Measurements from ENCODE around the gene STK25. TPM values are rescaled to one million over a fixed set of nuclear protein-coding genes. Genes with fewer than 3 reads are reported as not detected.

Gene STK25
- total RNA-seq, 1 donor from 2014 or later = 197 TPM

DNA sequence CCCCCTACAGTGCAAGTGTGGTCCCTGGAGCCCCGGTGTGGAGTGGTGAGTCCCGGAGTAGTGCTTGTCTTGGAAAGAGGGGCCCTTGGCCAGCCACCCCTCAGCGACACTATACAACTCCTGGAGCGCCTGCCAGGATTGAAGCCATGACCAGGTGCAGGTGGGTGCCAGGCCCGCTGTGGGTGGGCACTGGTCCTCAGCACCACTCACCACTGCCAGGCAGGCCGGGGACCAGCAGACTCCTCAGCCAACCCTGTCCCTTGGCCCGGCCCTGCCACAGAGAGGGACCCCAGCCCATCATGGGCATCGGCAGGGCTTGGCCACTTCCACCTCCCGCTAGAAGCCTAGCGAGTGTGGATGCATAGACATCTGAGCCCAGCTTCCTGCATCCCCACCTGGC, 42.2 kb downstream of the STK25 start:
- no peak for TF ChIP-seq POLR2A (IDR thresholded peaks at IDR 0.05)
- TF ChIP-seq, protein P1, sequence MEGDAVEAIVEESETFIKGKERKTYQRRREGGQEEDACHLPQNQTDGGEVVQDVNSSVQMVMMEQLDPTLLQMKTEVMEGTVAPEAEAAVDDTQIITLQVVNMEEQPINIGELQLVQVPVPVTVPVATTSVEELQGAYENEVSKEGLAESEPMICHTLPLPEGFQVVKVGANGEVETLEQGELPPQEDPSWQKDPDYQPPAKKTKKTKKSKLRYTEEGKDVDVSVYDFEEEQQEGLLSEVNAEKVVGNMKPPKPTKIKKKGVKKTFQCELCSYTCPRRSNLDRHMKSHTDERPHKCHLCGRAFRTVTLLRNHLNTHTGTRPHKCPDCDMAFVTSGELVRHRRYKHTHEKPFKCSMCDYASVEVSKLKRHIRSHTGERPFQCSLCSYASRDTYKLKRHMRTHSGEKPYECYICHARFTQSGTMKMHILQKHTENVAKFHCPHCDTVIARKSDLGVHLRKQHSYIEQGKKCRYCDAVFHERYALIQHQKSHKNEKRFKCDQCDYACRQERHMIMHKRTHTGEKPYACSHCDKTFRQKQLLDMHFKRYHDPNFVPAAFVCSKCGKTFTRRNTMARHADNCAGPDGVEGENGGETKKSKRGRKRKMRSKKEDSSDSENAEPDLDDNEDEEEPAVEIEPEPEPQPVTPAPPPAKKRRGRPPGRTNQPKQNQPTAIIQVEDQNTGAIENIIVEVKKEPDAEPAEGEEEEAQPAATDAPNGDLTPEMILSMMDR (IDR thresholded peaks at IDR 0.05) = no peak
- no peak for TF ChIP-seq POLR2AphosphoS5 (IDR thresholded peaks at IDR 0.05; ENCODE audit: insufficient read depth in 1 of 2, low read depth in 1 of 2)
- Histone ChIP-seq H3K36me3 (peaks cover 0 to 18% of the 10 kb centered on the region in 2 donors), H3K27ac (no peak overlapping the region), H3K9me3 (no peaks in the 10 kb centered on the region), H3K27me3 (no peaks in the 10 kb centered on the region), H3K4me1 (no peaks in the 10 kb centered on the region), H3K4me3 (no peak overlapping the region)
- intact Hi-C loops (cut with DNase I) = no loop called here
- DNase-seq (ENCODE audit: extremely low spot score in 2 of 2) = no peak

DNA sequence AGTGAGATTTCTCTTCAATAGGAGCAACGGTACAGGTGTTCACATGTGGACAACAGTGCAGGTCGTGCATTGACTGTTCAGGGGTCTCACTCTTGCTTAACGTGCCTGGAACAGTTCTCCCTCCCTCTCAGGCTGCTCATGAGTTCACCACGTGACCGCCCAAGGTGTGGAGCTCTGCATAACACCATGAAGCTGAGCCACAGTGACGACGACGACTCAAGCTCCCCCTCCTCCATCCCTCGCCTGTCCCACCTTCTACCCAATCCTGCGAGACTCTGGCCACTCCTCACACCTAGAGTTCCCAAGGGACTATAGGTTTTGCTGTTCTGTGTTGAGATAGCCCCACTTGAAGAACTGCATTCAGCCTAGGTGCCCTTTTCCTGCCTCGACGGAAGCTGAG, 42.8 kb downstream of the STK25 start:
- Histone ChIP-seq H3K4me1 (no peaks in the 10 kb centered on the region), H3K27me3 (no peaks in the 10 kb centered on the region), H3K36me3 (peaks cover 0 to 18% of the 10 kb centered on the region in 2 donors), H3K27ac (no peak overlapping the region), H3K4me3 (no peak overlapping the region), H3K9me3 (no peaks in the 10 kb centered on the region)
- intact Hi-C loops (cut with DNase I) = no loop called here
- no peak for DNase-seq (ENCODE audit: extremely low spot score in 2 of 2)
- no peak for TF ChIP-seq POLR2A (IDR thresholded peaks at IDR 0.05)
- TF ChIP-seq, protein P1 (IDR thresholded peaks at IDR 0.05) = no peak
- TF ChIP-seq POLR2AphosphoS5 (IDR thresholded peaks at IDR 0.05; ENCODE audit: insufficient read depth in 1 of 2, low read depth in 1 of 2) = no peak

DNA sequence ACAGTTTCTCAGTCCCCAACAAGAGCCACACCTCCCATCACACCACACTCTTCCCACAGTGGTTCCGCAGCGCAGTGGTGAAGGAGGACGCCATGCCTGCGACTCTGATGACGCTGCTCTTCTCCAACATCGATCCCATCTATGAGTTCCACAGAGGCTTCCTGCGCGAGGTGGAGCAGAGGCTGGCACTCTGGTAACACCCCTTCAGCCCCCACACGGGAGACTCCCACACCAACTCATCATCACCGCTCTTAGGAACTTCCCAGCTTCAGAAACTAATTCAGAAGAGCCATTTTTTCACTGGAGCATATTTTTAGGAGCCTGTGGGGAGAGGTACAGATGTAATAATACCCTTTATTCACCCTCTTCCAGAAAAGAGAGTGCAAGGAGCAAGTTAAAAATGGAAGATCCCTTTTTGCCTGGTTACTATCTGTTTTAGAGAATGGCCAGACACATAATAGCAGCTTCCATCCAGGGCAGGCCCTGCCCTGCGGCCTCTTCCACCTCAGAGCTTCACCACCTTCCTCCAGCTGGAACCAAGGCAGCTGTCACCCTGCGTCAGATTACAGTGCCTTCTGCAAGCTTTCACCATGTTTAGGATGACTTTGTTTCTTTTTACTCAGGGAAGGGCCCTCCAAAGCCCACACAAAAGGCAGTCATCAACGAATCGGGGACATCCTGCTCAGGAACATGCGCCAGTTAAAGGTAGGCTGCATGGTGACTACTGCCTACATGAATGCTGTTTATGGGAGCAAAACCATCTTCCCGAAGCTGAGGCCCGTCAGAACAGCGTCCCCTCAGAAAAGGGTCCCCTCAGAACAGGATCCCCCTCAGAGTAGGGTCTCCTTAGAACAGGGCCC, 44.9 kb downstream of the STK25 start:
- H3K36me3 ChIP-seq = peaks cover 0 to 17% of the 10 kb centered on the region in 2 donors
- DNase-seq (ENCODE audit: extremely low spot score in 2 of 2) = no peak
- TF ChIP-seq, protein P1 (IDR thresholded peaks at IDR 0.05) = no peak
- TF ChIP-seq POLR2A (IDR thresholded peaks at IDR 0.05) (no peak), POLR2AphosphoS5 (IDR thresholded peaks at IDR 0.05; ENCODE audit: insufficient read depth in 1 of 2, low read depth in 1 of 2) (no peak)
- no peaks in the 10 kb centered on the region for H3K9me3 ChIP-seq
- H3K27me3 ChIP-seq = no peaks in the 10 kb centered on the region
- H3K4me1 ChIP-seq = no peaks in the 10 kb centered on the region
- no peak overlapping the region for H3K27ac ChIP-seq
- intact Hi-C loops (cut with DNase I) = no loop called here
- no peak overlapping the region for H3K4me3 ChIP-seq

DNA sequence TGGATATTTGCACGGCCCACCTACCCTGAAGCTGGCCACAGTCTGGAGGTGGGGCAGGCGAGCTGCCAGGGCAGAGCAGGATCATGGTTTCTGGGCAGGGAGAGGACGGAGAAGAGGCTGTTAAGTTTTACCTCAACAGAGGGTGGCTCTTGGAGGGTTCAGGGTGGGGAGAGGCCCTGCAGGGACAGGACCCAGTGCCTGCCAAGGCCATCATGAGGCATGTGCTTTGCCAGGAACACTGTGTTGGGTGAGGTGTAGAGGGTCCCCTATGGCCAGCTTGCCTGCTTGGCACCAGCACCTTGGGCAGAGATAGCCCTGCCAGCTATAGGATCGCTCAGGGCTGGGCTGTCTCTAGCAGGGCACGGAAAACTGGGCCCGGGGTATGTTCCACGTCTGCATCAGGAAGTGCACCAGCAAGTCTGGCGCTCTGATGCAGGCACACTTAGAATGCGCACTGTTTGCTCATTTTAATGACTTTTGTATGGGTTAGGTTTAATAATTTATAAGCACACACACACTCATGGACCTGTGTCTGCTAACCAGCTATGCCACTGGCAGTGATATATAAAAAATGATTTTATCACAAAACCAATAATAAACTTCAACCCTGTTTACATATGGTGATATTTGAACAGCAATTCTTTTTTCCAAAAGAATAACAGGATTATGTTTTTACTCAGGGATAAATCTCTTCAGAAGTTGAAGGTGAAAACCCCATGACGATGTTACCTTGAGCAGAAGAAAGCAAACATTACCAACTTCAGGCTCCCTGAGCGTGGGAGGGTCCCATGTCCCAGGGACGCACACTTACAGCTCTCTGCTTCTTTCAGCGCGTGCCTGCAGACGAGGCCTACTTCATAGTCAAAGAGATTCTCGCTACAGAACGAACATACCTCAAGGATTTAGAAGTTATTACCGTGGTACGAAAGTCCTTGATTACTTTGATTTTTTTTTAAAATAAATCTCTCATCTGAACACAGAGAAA, 46.4 kb downstream of the STK25 start:
- H3K27me3 ChIP-seq = no peaks in the 10 kb centered on the region
- H3K36me3 ChIP-seq = peaks cover 0 to 11% of the 10 kb centered on the region in 2 donors
- H3K27ac ChIP-seq = no peak overlapping the region
- H3K4me1 ChIP-seq = no peaks in the 10 kb centered on the region
- no peaks in the 10 kb centered on the region for H3K9me3 ChIP-seq
- intact Hi-C loops (cut with DNase I) = no loop called here
- TF ChIP-seq POLR2AphosphoS5 (IDR thresholded peaks at IDR 0.05; ENCODE audit: insufficient read depth in 1 of 2, low read depth in 1 of 2) (no peak), POLR2A (IDR thresholded peaks at IDR 0.05) (no peak)
- TF ChIP-seq, protein P1 (IDR thresholded peaks at IDR 0.05) = no peak
- DNase-seq (ENCODE audit: extremely low spot score in 2 of 2) = no peak
- no peak overlapping the region for H3K4me3 ChIP-seq

Data from vagina (tissue), 2 donors.